HK-2 (cell line): ENCODE data around the gene MED12L.
A peak's percentile ranks its signal among the peaks of the same experiment; 100 is the strongest.
"Not testable (repeated sequence)": the region's sequence is repeated elsewhere in the genome, so short reads cannot be mapped to it uniquely, and the experiment has no call there.

ENCODE experiments used
- DNase-seq: peaks from one replicate; pipeline ENCODE4 v3.0.0-alpha.2; 2018; ENCODE audit not compliant: unreplicated experiment

Gene MED12L

GRCh38 chr3:151372063-151372820 is 286.8 kb downstream of the MED12L start:
- no peak for DNase-seq

GRCh38 chr3:151377768-151378385 is 292.4 kb downstream of the MED12L start:
- no peak for DNase-seq

- peak; percentile 18 for DNase-seq
Observed at GRCh38 chr3:151379083-151379734, 293.7 kb downstream of the MED12L start.

- DNase-seq, result no peak
Observed at GRCh38 chr3:151382671-151383070, 297.2 kb downstream of the MED12L start.

- no peak for DNase-seq
Observed at GRCh38 chr3:151383111-151383510, 297.6 kb downstream of the MED12L start.

- no peak for DNase-seq
Observed at GRCh38 chr3:151383956-151384355, 298.5 kb downstream of the MED12L start.

- no peak for DNase-seq
Observed at GRCh38 chr3:151384741-151385174, 299.3 kb downstream of the MED12L start, which contains the start of gene P2RY12. Gene P2RY12, minus strand, starts transcription at chr3:151384753. Its CDS starts 45,908 bp downstream, at chr3:151338845.

- no peak for DNase-seq
Observed at GRCh38 chr3:151386056-151386455, 300.6 kb downstream of the MED12L start.

- DNase-seq, result no peak
Observed at GRCh38 chr3:151387432-151387831, 302.0 kb downstream of the MED12L start.

- DNase-seq, result no peak
Observed at GRCh38 chr3:151387842-151388241, 302.4 kb downstream of the MED12L start.

GRCh38 chr3:151391720-151392119 is 306.3 kb downstream of the MED12L start:
- no peak for DNase-seq

- DNase-seq, result not testable (repeated sequence)
Observed at GRCh38 chr3:151392191-151392590, 306.7 kb downstream of the MED12L start.

- DNase-seq, result no peak
Observed at GRCh38 chr3:151393146-151393830, 307.8 kb downstream of the MED12L start.

GRCh38 chr3:151393941-151394340 is 308.5 kb downstream of the MED12L start:
- no peak for DNase-seq

GRCh38 chr3:151394611-151395010 is 309.1 kb downstream of the MED12L start:
- no peak for DNase-seq

- no peak for DNase-seq
Observed at GRCh38 chr3:151395806-151396205, 310.3 kb downstream of the MED12L start.

- DNase-seq, result no peak
Observed at GRCh38 chr3:151398895-151399294, 313.4 kb downstream of the MED12L start.

- DNase-seq, result no peak
Observed at GRCh38 chr3:151400341-151400740, 314.9 kb downstream of the MED12L start.

GRCh38 chr3:151402349-151402748 is 316.9 kb downstream of the MED12L start:
- DNase-seq, result no peak

GRCh38 chr3:151403246-151403645 is 317.8 kb downstream of the MED12L start:
- DNase-seq, result no peak

GRCh38 chr3:151404316-151404715 is 318.9 kb downstream of the MED12L start:
- DNase-seq, result no peak

- DNase-seq, result no peak
Observed at GRCh38 chr3:151407928-151408327, 322.5 kb downstream of the MED12L start.
